AG20443 (cell line): ENCODE results near the gene LRRC7.
"Not testable (repeated sequence)": the region's sequence is repeated elsewhere in the genome, so short reads cannot be mapped to it uniquely, and the experiment has no call there.

Experiments used
- DNase-seq: peaks from one replicate; pipeline ENCODE4 v3.0.0; 2012; ENCODE audit warnings: low spot score, mixed read lengths

Gene LRRC7

GRCh38 chr1:69888016-69888415, 320.3 kb downstream of the LRRC7 start:
- DNase-seq = not testable (repeated sequence)

- no peak for DNase-seq
These were observed 320.9 kb downstream of the LRRC7 start for GRCh38 chr1:69888657-69889056.

GRCh38 chr1:69898403-69898947, 330.8 kb downstream of the LRRC7 start:
- no peak for DNase-seq

GRCh38 chr1:69911301-69911801, 343.6 kb downstream of the LRRC7 start:
- DNase-seq = peak; percentile 21

DNA sequence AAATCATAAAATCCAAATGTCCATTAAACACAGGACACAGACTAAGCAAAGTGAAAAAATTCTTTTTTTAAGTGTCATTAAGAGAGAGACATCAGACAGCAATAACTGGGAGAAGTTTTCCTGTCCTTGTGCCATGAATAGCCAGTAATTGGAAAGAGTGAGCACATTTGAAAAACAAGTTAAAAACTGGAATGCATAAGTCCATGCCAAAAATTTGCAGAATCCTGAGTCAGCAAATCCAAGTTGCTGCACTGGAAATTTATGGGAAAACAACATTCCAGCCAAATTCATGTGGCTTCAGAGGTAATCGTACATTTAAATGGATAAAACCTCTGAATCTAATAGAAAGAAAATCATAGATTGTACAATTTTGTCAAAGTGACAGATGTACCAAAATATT, 346.3 kb downstream of the LRRC7 start:
- DNase-seq = peak; percentile 43

DNA sequence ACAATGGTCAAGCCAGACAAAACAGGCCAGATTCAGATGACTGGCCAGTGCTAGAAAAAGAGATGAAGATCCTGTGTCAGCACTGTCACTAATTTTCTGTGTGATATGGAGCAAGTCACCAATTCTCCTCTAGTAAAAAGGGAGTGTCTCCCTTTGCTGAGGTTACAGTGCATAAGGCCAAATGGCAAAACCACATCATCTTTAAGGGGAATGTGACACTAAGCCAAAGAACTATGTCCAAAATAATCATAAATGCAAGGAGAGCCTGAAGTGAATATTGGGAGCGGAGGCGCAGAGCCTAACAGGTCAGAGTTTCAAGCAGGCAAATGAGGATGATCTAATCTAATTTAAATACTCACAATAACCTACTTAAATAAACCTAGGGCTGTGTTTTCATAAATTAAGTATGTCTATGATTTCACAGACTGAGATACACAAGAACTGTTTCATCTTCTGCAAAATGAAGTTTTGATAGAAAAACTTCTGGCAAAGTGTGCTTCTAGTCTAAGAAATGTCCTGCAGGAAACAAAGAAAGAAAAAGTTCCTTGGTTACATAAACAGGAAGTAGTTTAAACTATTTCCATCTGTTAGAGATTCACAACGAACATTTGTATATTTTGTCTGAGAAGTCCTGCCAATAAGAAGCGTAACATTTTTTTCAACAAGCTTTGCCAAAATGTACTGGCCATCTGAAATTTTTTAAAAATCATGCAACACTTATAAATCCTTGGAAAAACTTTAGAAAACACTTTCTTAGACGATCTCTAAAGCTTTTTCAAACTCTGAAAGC, 347.4 kb downstream of the LRRC7 start:
- no peak for DNase-seq

DNA sequence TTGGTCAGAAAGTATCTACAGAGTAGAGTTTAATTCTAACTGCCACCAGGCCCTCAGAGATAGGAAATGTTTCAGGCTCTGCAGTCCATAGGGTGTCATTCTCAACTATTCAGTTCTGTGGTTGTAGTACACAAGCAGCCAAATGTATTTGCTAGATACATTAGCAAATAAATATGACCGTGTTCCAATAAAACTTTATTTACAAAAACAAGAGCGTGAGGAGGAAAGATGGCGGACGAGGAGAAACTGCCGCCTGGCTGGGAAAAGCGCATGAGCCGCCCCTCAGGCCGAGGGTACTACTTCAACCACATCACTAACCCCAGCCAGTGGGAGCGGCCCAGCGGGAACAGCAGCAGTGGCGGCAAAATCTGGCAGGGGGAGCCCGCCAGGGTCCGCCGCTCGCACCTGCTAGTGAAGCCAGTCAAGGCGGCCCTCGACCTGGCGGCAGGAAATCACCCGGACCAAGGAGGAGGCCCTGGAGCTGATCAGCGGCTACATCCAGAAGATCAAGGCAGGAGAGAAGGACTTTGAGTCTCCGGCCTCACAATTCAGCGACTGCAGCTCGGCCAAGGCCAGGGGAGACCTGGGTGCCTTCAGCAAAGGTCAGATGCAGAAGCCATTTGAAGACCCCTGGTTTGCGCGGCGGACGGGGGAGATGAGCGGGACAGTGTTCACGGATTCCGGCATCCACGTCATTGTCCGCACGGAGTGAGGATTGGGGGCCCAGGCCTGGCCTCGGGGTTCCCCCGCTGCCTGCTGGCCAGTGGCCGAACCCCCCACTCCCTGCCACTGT, 351.6 kb downstream of the LRRC7 start:
- no peak for DNase-seq

- DNase-seq = no peak
These were observed 352.2 kb downstream of the LRRC7 start for GRCh38 chr1:69919922-69920273.

- DNase-seq = no peak
These were observed 352.7 kb downstream of the LRRC7 start for GRCh38 chr1:69920426-69920825.

DNA sequence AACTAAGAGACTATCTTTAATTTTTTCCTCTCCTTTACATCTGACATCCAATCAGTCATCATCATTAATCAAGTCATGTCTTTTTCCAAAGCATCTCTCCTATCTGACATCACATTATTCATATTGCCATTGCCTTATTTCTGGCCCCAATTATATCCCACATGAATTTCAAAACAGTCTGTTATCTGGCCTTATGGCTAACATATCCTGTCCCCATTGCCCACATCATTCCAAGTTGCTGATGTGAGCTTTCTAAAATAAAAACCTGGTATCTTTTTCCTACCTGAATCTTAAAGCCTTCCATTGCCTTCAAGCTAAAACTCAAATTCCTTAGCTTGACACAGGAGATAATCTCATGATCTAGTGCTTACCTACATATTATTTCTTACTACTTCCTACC, 353.8 kb downstream of the LRRC7 start:
- no peak for DNase-seq

DNA sequence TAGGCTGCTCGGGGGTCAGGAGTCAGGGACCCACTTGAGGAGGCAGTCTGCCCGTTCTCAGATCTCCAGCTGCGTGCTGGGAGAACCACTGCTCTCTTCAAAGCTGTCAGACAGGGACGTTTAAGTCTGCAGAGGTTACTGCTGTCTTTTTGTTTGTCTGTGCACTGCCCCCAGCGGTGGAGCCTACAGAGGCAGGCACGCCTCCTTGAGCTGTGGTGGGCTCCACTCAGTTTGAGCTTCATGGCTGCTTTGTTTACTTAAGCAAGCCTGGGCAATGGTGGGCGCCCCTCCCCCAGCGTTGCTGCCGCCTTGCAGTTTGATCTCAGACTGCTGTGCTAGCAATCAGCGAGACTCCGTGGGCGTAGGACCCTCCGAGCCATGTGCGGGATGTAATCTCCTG, 360.5 kb downstream of the LRRC7 start:
- not testable (repeated sequence) for DNase-seq

DNA sequence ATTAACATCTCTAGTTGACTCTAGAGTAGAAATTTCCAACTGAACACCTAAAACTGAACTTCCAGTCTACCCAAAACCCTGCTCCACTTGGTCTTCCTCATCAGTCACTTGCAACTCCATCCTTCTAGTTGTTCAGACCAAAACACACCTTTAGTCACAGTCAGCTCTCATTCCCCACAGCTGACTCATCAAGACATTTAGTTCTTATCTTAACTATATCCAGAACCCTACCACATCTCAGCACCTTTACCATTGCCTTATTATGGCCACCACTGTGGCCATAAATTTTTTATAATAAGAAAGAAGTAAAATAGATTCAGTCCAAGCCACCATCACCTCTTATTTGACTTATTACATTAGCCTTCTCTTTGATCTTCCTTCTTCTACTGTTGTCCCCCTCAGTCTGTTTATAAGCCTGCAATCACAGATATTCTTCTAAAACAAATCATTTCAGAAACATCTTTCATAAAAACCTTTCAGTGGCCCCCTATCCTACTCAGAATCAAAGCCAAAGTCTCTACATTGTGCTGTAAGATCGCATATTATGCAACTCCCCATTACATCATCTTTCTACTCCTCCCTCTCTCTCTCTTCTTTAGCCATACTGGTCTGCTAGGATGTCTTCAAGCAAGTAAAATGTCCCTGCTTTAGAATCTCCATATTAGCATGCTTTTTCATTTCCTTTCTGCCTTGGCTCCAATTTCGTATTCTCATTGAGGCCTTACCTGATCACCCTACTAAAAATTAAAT, 361.8 kb downstream of the LRRC7 start:
- DNase-seq = no peak

DNA sequence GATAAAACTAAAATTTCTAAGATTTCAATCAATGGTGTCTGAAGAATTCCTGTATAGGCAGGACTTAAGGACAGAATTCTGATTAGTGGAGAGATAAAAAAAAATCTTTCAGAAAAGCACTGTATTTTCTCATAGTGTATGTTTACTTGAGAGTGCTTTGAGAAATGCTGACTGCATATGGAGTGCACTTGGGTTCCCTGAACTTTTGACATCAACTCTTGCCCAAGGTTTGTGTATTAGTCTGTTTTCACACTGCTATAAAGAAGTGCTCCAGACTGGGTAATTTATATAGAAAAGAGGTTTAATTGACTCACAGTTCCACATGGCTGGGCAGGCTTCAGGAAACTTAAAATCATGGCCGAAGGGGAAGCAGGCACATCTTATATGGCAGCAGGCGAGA, 362.7 kb downstream of the LRRC7 start:
- DNase-seq = no peak

- no peak for DNase-seq
These were observed 365.0 kb downstream of the LRRC7 start for GRCh38 chr1:69932760-69933159.

- no peak for DNase-seq
These were observed 372.5 kb downstream of the LRRC7 start for GRCh38 chr1:69940231-69940630.

DNA sequence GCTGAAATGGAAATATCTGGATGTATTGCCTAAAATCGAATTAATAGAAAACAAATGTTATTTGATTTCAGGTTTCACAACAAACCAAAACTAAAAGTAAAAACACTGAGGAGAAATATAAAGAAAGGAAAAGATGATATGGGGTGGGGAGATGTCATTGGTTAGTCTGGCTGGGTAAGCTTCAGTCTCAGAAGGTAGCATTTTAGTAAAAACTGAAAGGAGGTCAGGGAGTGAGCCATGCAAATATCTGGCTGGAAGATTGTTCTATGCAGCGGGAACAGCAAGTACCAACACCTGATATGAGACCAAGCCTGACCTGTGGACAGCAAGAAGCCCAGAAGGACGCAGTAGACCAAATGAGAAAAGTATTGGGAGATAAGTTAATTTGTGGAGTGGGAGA, 373.1 kb downstream of the LRRC7 start:
- no peak for DNase-seq

GRCh38 chr1:69943030-69943429, 375.3 kb downstream of the LRRC7 start:
- no peak for DNase-seq

DNA sequence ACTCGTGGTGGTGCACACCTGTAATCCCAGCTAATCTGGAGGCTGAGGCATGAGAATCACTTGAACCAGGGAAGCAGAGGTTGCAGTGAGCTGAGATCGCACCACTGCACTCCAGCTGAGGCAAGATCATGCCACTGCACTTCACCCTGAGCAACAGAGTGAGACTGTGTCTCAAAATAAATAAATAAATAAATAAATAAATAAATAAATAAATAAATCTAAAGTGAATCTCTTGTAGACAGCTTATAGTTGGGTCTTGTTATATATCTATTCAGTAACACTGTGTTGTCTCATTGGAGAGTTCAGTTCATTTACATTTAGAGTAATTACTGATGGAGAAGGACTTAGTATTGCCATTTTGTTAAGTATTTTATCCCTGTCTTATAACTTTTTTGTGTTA, 379.2 kb downstream of the LRRC7 start:
- no peak for DNase-seq

GRCh38 chr1:69947837-69948236, 380.1 kb downstream of the LRRC7 start:
- no peak for DNase-seq

- no peak for DNase-seq
These were observed 385.0 kb downstream of the LRRC7 start for GRCh38 chr1:69952676-69953075.

- not testable (repeated sequence) for DNase-seq
These were observed 394.7 kb downstream of the LRRC7 start for GRCh38 chr1:69962452-69962851.

GRCh38 chr1:69967245-69967766, 399.6 kb downstream of the LRRC7 start:
- DNase-seq = no peak
